HEK293 (cell line): Measurements from ENCODE around the gene TNRC6A.

ENCODE experiments used
- CTCF ChIA-PET: fragments of 350-600 bp; formaldehyde crosslinking; extraction: SDS; loops from one replicate; lab custom pipeline; 2021; ENCODE audit warnings: antibody characterized with exemption; lab: Yijun Ruan, JAX
- POLR2A ChIA-PET: fragments of 300-600 bp; formaldehyde crosslinking; extraction: SDS; loops from one replicate; lab custom pipeline; 2020; ENCODE audit warnings: antibody characterized with exemption, inconsistent platforms; lab: Yijun Ruan, JAX
- H3K27ac ChIP-seq: fragments of 200-500 bp; sonication (Bioruptor generic); 2 replicates; pipeline ENCODE4 v1.5.1; 2014; ENCODE audit warnings: low read depth, low read length, control low read depth, inconsistent platforms; ENCODE audit errors: extremely low read depth
- H3K36me3 ChIP-seq, 2 experiments: fragments of 200-500 bp in 1 of 2; sonication (Bioruptor generic) in 1 of 2; 1 replicate in 1 of 2; 2 replicates in 1 of 2; pipeline ENCODE4 v1.5.1; 2014 to 2017; ENCODE audit warnings: inconsistent platforms in 2 of 2, low read length in 2 of 2; ENCODE audit not compliant: control insufficient read depth in 2 of 2, insufficient read depth in 1 of 2
- H3K4me1 ChIP-seq: fragments of 200-500 bp; sonication (Bioruptor generic); 2 replicates; pipeline ENCODE4 v1.5.1; 2014; ENCODE audit warnings: mild to moderate bottlenecking, low read length, inconsistent platforms; ENCODE audit not compliant: control insufficient read depth, insufficient read depth
- H3K4me3 ChIP-seq: 2 replicates; pipeline ENCODE4 v1.5.1; 2011; ENCODE audit warnings: low read depth, mild to moderate bottlenecking, control low read depth, low read length, moderate library complexity
- H3K9me3 ChIP-seq: fragments of 200-500 bp; sonication (Bioruptor generic); 2 replicates; pipeline ENCODE4 v1.5.1; 2014; ENCODE audit warnings: low read depth, low read length, inconsistent platforms; ENCODE audit not compliant: control insufficient read depth, insufficient read depth
- FEZF1 ChIP-seq: fragments of 450-650 bp; formaldehyde crosslinking; IDR thresholded peaks from 2 replicates; pipeline ENCODE4 v1.5.1; 2016; ENCODE audit warnings: missing biosample characterization, missing genetic modification characterization
- IKZF3 ChIP-seq: fragments of 450-650 bp; IDR thresholded peaks from 2 replicates; pipeline ENCODE4 v1.5.0; 2018; ENCODE audit warnings: missing biosample characterization, mild to moderate bottlenecking, missing genetic modification characterization, moderate library complexity
- KLF16 ChIP-seq: fragments of 450-650 bp; formaldehyde crosslinking; IDR thresholded peaks from 2 replicates; pipeline ENCODE4 v1.5.1; 2017; ENCODE audit warnings: missing biosample characterization, missing genetic modification characterization
- PRDM1 ChIP-seq: fragments of 450-650 bp; formaldehyde crosslinking; IDR thresholded peaks from 2 replicates; pipeline ENCODE4; 2016; ENCODE audit warnings: missing biosample characterization, missing genetic modification characterization
- SCRT2 ChIP-seq: fragments of 450-650 bp; formaldehyde crosslinking; IDR thresholded peaks from 2 replicates; pipeline ENCODE4 v1.5.1; 2016; ENCODE audit warnings: missing biosample characterization, missing genetic modification characterization
- WT1 ChIP-seq: fragments of 450-650 bp; formaldehyde crosslinking; IDR thresholded peaks from 2 replicates; pipeline ENCODE4 v1.5.1; 2016; ENCODE audit warnings: missing biosample characterization, missing genetic modification characterization
- ZBTB8A ChIP-seq: fragments of 450-650 bp; formaldehyde crosslinking; IDR thresholded peaks from 2 replicates; pipeline ENCODE4 v1.5.1; 2016; ENCODE audit warnings: missing biosample characterization, missing genetic modification characterization
- ZFP3 ChIP-seq: fragments of 450-650 bp; formaldehyde crosslinking; IDR thresholded peaks from 2 replicates; pipeline ENCODE4 v1.5.1; 2016; ENCODE audit warnings: low read depth, missing biosample characterization, missing genetic modification characterization
- ZFP69B ChIP-seq: fragments of 450-650 bp; formaldehyde crosslinking; IDR thresholded peaks from 2 replicates; pipeline ENCODE4 v1.5.1; 2016; ENCODE audit warnings: missing biosample characterization, missing genetic modification characterization
- ZNF112 ChIP-seq: fragments of 450-650 bp; formaldehyde crosslinking; IDR thresholded peaks from 2 replicates; pipeline ENCODE4 v1.5.0; 2017; ENCODE audit warnings: missing biosample characterization, missing genetic modification characterization
- ZNF138 ChIP-seq: fragments of 450-650 bp; formaldehyde crosslinking; IDR thresholded peaks from 2 replicates; pipeline ENCODE4 v1.5.1; 2016; ENCODE audit warnings: missing biosample characterization, missing genetic modification characterization, borderline replicate concordance
- ZNF157 ChIP-seq: fragments of 450-650 bp; formaldehyde crosslinking; IDR thresholded peaks from 2 replicates; pipeline ENCODE4 v1.5.1; 2016; ENCODE audit warnings: missing biosample characterization, missing genetic modification characterization
- ZNF174 ChIP-seq: fragments of 450-650 bp; formaldehyde crosslinking; IDR thresholded peaks from 2 replicates; pipeline ENCODE4 v1.5.0; 2017; ENCODE audit warnings: missing biosample characterization, mild to moderate bottlenecking, missing genetic modification characterization
- ZNF266 ChIP-seq: fragments of 450-650 bp; formaldehyde crosslinking; IDR thresholded peaks from 2 replicates; pipeline ENCODE4 v1.5.1; 2016; ENCODE audit warnings: missing biosample characterization, missing genetic modification characterization, low read depth
- ZNF311 ChIP-seq: fragments of 450-650 bp; formaldehyde crosslinking; IDR thresholded peaks from 2 replicates; pipeline ENCODE4 v1.5.1; 2017; ENCODE audit warnings: missing biosample characterization, missing genetic modification characterization, borderline replicate concordance
- ZNF354C ChIP-seq: fragments of 450-650 bp; formaldehyde crosslinking; IDR thresholded peaks from 2 replicates; pipeline ENCODE4 v1.5.1; 2016; ENCODE audit warnings: missing biosample characterization, missing genetic modification characterization, low read depth, borderline replicate concordance
- ZNF366 ChIP-seq: fragments of 450-650 bp; formaldehyde crosslinking; conservative IDR thresholded peaks from 2 replicates; pipeline ENCODE4 v1.5.1; 2016; ENCODE audit warnings: missing biosample characterization, missing genetic modification characterization
- ZNF404 ChIP-seq: fragments of 450-650 bp; formaldehyde crosslinking; IDR thresholded peaks from 2 replicates; pipeline ENCODE4 v1.5.1; 2017; ENCODE audit warnings: missing biosample characterization, missing genetic modification characterization
- ZNF426 ChIP-seq: fragments of 450-650 bp; formaldehyde crosslinking; IDR thresholded peaks from 2 replicates; pipeline ENCODE4 v1.5.1; 2017; ENCODE audit warnings: missing biosample characterization, missing genetic modification characterization, mild to moderate bottlenecking, inconsistent platforms, moderate library complexity
- ZNF530 ChIP-seq: fragments of 450-650 bp; formaldehyde crosslinking; IDR thresholded peaks from 2 replicates; pipeline ENCODE4 v1.5.1; 2016; ENCODE audit warnings: low read depth, missing biosample characterization, missing genetic modification characterization
- ZNF585B ChIP-seq: fragments of 450-650 bp; formaldehyde crosslinking; IDR thresholded peaks from 2 replicates; pipeline ENCODE4 v1.5.1; 2016; ENCODE audit warnings: missing biosample characterization, missing genetic modification characterization
- ZSCAN18 ChIP-seq: fragments of 450-650 bp; formaldehyde crosslinking; IDR thresholded peaks from 2 replicates; pipeline ENCODE4 v1.5.1; 2016; ENCODE audit warnings: missing biosample characterization, missing genetic modification characterization
- TF ChIP-seq, protein P1 (sequence below): fragments of 450-650 bp; formaldehyde crosslinking; IDR thresholded peaks from 2 replicates; pipeline ENCODE4 v1.5.1; 2017; ENCODE audit warnings: missing biosample characterization, mild to moderate bottlenecking, missing genetic modification characterization, moderate library complexity

The TNRC6A gene

GRCh38 chr16:24861461-24861860 lies 132.0 kb downstream of the TNRC6A start:
- no peak overlapping the region for H3K4me3 ChIP-seq
- H3K27ac ChIP-seq, result no peak overlapping the region
- H3K4me1 ChIP-seq, result no peaks in the 10 kb centered on the region
- POLR2A ChIA-PET, result interaction anchor here (0.7 kb wide), 1 partner anchor 142 kb away, joined by 3 read pairs; no protein-coding TSS in a partner anchor
- TF ChIP-seq ZNF404 (tag by site-specific recombination) (no peak), ZNF530 (tag by site-specific recombination) (0 out of 2 replicates have a peak, but pooled peaks have one; percentile 15), ZNF366 (tag by site-specific recombination) (peak; percentile 80), PRDM1 (peak; percentile 74)
- TF ChIP-seq, all 188 proteins: peak for 3
- CTCF ChIA-PET, result no interaction called here
- Histone ChIP-seq H3K9me3 (no peaks in the 10 kb centered on the region), H3K36me3 (no peaks in the 10 kb centered on the region)

DNA sequence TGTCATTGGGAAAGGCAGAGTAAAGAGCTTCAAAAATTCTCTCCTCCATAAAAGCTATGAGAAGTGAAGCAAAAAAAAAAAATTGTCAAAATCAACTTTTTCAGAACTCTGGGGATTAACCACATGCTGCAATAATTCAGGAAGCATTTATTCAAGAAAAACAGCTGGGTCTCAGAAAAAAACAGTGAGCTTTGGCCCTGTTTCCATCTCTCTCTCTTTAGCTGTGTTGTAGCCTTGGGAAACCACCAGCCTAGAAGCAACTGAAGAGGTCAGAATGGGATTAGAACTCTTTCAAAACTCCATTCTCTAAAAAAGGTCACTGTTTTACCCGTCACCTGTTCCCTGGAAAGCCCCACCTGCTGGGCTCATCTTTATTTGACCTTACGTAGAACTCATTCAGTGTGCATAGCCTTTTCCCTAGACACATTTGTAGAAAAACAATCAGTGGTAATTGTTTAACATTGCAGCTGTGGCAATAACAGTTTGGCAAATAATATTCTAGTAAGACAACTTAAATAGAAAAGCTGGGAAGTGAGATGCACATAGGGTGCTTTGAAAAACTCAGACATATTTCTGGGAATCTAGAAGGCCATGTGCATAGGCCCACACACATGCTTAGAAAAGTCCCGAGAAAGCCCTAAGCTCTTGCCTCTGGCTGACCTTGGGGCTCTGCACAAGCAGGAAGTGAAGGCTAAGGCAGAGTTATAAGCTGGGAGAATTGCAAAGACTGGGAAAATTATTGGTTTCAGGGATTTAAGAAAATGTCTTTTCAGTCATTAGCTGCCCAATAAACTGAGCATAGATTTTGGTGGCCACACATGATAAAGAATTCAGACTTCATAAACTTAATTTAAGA lies 134.4 kb downstream of the TNRC6A start:
- CTCF ChIA-PET, result interaction anchor here (0.7 kb wide), 1 partner anchor 29 kb away, joined by 3 read pairs; no protein-coding TSS in a partner anchor
- no peaks in the 10 kb centered on the region for H3K9me3 ChIP-seq
- H3K27ac ChIP-seq, result no peak overlapping the region
- POLR2A ChIA-PET, result interaction anchor here (0.8 kb wide), 1 partner anchor 233 kb away, joined by 3 read pairs; no protein-coding TSS in a partner anchor
- no peak for TF ChIP-seq ZSCAN18 (tag by site-specific recombination)
- TF ChIP-seq ZNF157 (tag by site-specific recombination), result no peak
- TF ChIP-seq ZNF112 (tag by site-specific recombination), result no peak
- no peak for TF ChIP-seq KLF16
- TF ChIP-seq FEZF1 (tag by site-specific recombination), result no peak
- TF ChIP-seq SCRT2 (tag by site-specific recombination), result no peak
- no peak for TF ChIP-seq ZNF585B (tag by site-specific recombination)
- H3K4me3 ChIP-seq, result no peak overlapping the region
- no peaks in the 10 kb centered on the region for H3K4me1 ChIP-seq
- no peaks in the 10 kb centered on the region for H3K36me3 ChIP-seq

GRCh38 chr16:24869033-24869432 lies 139.6 kb downstream of the TNRC6A start:
- ChIA-PET POLR2A (no interaction called here), CTCF (interaction anchor here (0.6 kb wide), 1 partner anchor 356 kb away, joined by 3 read pairs; no protein-coding TSS in a partner anchor)
- Histone ChIP-seq H3K36me3 (no peaks in the 10 kb centered on the region), H3K4me3 (no peak overlapping the region), H3K4me1 (no peaks in the 10 kb centered on the region), H3K9me3 (no peaks in the 10 kb centered on the region), H3K27ac (no peak overlapping the region)
- no peak for TF ChIP-seq ZNF266 (tag by site-specific recombination)
- TF ChIP-seq ZNF354C (tag by site-specific recombination), result no peak
- TF ChIP-seq ZFP69B (tag by site-specific recombination), result no peak
- TF ChIP-seq ZNF138 (tag by site-specific recombination), result no peak
- no peak for TF ChIP-seq WT1
- TF ChIP-seq ZNF311 (tag by site-specific recombination), result no peak
- TF ChIP-seq ZNF426 (tag by site-specific recombination), result no peak
- TF ChIP-seq, protein P1, sequence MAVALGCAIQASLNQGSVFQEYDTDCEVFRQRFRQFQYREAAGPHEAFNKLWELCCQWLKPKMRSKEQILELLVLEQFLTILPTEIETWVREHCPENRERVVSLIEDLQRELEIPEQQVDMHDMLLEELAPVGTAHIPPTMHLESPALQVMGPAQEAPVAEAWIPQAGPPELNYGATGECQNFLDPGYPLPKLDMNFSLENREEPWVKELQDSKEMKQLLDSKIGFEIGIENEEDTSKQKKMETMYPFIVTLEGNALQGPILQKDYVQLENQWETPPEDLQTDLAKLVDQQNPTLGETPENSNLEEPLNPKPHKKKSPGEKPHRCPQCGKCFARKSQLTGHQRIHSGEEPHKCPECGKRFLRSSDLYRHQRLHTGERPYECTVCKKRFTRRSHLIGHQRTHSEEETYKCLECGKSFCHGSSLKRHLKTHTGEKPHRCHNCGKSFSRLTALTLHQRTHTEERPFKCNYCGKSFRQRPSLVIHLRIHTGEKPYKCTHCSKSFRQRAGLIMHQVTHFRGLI (tag by site-specific recombination), result no peak
- no peak for TF ChIP-seq ZFP3
- no peak for TF ChIP-seq ZNF174 (tag by site-specific recombination)
- no peak for TF ChIP-seq ZBTB8A (tag by site-specific recombination)
- no peak for TF ChIP-seq IKZF3
